Colonic mucosa (tissue), 4 donors: Measurements from ENCODE around the gene FBXO21. TPM values are rescaled to one million over a fixed set of nuclear protein-coding genes. Genes with fewer than 3 reads are reported as not detected.

ENCODE experiments used
- DNase-seq: peaks from one replicate; pipeline ENCODE4 v3.0.0-alpha.2; 2020
- H3K27ac ChIP-seq: fragments of 200-600 bp; one replicate; pipeline ENCODE4 v1.8.0; 2021
- H3K27me3 ChIP-seq: fragments of 200-600 bp; one replicate; pipeline ENCODE4 v1.8.0; 2021
- H3K36me3 ChIP-seq: fragments of 200-600 bp; one replicate; pipeline ENCODE4 v1.8.0; 2021
- H3K4me1 ChIP-seq: fragments of 200-600 bp; one replicate; pipeline ENCODE4 v1.8.0; 2021; ENCODE audit warnings: mild to moderate bottlenecking
- H3K4me3 ChIP-seq: fragments of 200-600 bp; one replicate; pipeline ENCODE4 v1.8.0; 2021
- H3K9ac ChIP-seq, 2 donors: one replicate each; pipeline ENCODE4 v1.7.0; 2013; ENCODE audit warnings: control low read depth in 2 of 2, low read depth in 2 of 2, low read length in 2 of 2
- H3K9me3 ChIP-seq: fragments of 200-600 bp; one replicate; pipeline ENCODE4 v1.8.0; 2021
- CTCF ChIP-seq: fragments of 200-600 bp; IDR thresholded peaks from one replicate; pipeline ENCODE4 v1.8.0; 2022; ENCODE audit warnings: antibody characterized with exemption, mild to moderate bottlenecking
- intact Hi-C: fragments of 100-400 bp; cut with DNase I; formaldehyde crosslinking; loops from one replicate; pipeline ENCODE4 v1.14.1; 2022
- total RNA-seq, 2 donors: library from RNA; stranded (reverse); fragmentation: NEBNext Ultra II Directional in 1 of 2; extraction: Animal tissue kit (Norgen Biotek cat#: 25700) in 1 of 2; gene quantifications; one replicate each; pipeline ENCODE4 v1.2.1, GENCODE V29; 2021
- donor health status: healthy.
- donor health status: DM: no; HTN: no; CAD: no.
- donor health status: DM: no; HTN: no; CAD: no.

The FBXO21 gene
- total RNA-seq, 2 donors from 2014 or later, result 34.5 to 34.7 TPM

- Histone ChIP-seq H3K4me1 (no peaks in the 10 kb centered on the region), H3K36me3 (no peaks in the 10 kb centered on the region), H3K9me3 (no peaks in the 10 kb centered on the region), H3K27me3 (no peaks in the 10 kb centered on the region), H3K4me3 (no peak overlapping the region), H3K27ac (no peak overlapping the region), H3K9ac (no peak overlapping the region)
- no peak for TF ChIP-seq CTCF
- DNase-seq, result no peak
- intact Hi-C loops, result no loop called here
These were observed 48.2 kb downstream of the FBXO21 start for GRCh38 chr12:117142094-117142493.

DNA sequence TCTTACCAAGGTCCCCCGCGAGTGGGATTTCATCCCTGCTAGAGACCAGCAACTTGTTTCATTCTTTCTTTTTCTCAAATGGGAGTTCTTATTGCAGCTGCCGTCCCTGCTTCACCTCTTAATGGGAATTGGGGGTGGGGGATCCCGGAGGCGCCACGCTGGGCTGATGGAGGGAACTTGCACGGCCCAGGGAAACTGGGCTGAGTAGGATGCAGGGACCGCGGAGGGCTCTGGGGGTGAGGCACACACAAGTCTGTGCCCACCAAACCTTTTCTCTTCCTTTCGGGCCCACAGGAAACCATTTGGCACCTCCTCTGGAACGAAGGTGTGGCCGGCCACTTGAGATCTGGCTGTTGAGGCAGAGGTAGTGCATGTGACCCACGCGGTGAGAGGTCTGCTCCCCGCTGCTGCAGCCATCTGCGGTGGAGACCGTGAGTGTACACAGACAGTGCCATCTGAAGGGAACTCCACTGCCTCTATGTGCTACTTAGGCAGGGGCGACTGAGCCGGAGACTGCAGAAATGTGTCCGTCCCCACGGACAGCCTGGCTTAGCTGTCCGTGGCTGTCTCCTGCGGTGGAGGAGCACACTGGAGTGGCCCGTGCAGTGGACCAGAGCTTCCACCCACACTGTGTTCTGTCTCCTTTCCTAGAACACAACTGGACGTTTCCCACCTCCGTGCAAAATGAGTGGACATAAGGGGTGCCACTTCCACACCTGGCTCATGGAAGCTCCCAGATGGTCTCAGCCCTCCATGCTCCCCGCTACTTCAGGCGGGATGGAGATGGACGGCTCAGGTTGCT is 49.0 kb downstream of the FBXO21 start:
- no peaks in the 10 kb centered on the region for H3K4me1 ChIP-seq
- no peaks in the 10 kb centered on the region for H3K27me3 ChIP-seq
- H3K9ac ChIP-seq, result no peak overlapping the region
- H3K4me3 ChIP-seq, result no peak overlapping the region
- no peaks in the 10 kb centered on the region for H3K9me3 ChIP-seq
- no peak overlapping the region for H3K27ac ChIP-seq
- TF ChIP-seq CTCF, result no peak
- intact Hi-C loops, result no loop called here
- H3K36me3 ChIP-seq, result no peaks in the 10 kb centered on the region
- DNase-seq, result no peak

- no peak overlapping the region for H3K27ac ChIP-seq
- intact Hi-C loops, result no loop called here
- H3K9me3 ChIP-seq, result no peaks in the 10 kb centered on the region
- no peaks in the 10 kb centered on the region for H3K36me3 ChIP-seq
- no peaks in the 10 kb centered on the region for H3K4me1 ChIP-seq
- DNase-seq, result no peak
- no peak for TF ChIP-seq CTCF
- H3K9ac ChIP-seq, result no peak overlapping the region
- no peaks in the 10 kb centered on the region for H3K27me3 ChIP-seq
- no peak overlapping the region for H3K4me3 ChIP-seq
These were observed 49.7 kb downstream of the FBXO21 start for GRCh38 chr12:117140397-117141096.

GRCh38 chr12:117139025-117139717 is 51.1 kb downstream of the FBXO21 start:
- no peak for TF ChIP-seq CTCF
- H3K4me1 ChIP-seq, result no peaks in the 10 kb centered on the region
- intact Hi-C loops, result no loop called here
- H3K9me3 ChIP-seq, result no peaks in the 10 kb centered on the region
- no peaks in the 10 kb centered on the region for H3K27me3 ChIP-seq
- no peak for DNase-seq
- H3K27ac ChIP-seq, result no peak overlapping the region
- H3K9ac ChIP-seq, result no peak overlapping the region
- no peak overlapping the region for H3K4me3 ChIP-seq
- no peaks in the 10 kb centered on the region for H3K36me3 ChIP-seq

GRCh38 chr12:117134721-117135120 is 55.5 kb downstream of the FBXO21 start:
- Histone ChIP-seq H3K9me3 (no peaks in the 10 kb centered on the region), H3K27ac (no peak overlapping the region), H3K9ac (no peak overlapping the region), H3K36me3 (no peaks in the 10 kb centered on the region), H3K4me3 (no peak overlapping the region), H3K4me1 (no peaks in the 10 kb centered on the region), H3K27me3 (no peaks in the 10 kb centered on the region)
- no peak for TF ChIP-seq CTCF
- intact Hi-C loops, result no loop called here
- DNase-seq, result no peak
